Type B pancreatic cell (in vitro differentiated cells): ENCODE data around the gene SETBP1. TPM values are rescaled to one million over a fixed set of nuclear protein-coding genes. Genes with fewer than 3 reads are reported as not detected.

Source experiments
- DNase-seq: peaks from one replicate; pipeline ENCODE4 v3.0.0; 2021; ENCODE audit warnings: mixed read lengths; ENCODE audit not compliant: unreplicated experiment; ENCODE audit errors: extremely low spot score
- H3K27ac Mint-ChIP-seq: 2 replicates; pipeline ENCODE4 v1.8.0; 2021; ENCODE audit warnings: mild to moderate bottlenecking, mixed read lengths
- H3K27me3 Mint-ChIP-seq: 2 replicates; pipeline ENCODE4 v1.8.0; 2021; ENCODE audit warnings: mixed read lengths
- H3K36me3 Mint-ChIP-seq: 2 replicates; pipeline ENCODE4 v1.8.0; 2021; ENCODE audit warnings: mixed read lengths
- H3K4me1 Mint-ChIP-seq: one replicate; pipeline ENCODE4 v1.8.0; 2021; ENCODE audit warnings: mixed read lengths; ENCODE audit not compliant: unreplicated experiment
- H3K4me3 Mint-ChIP-seq: 2 replicates; pipeline ENCODE4 v1.8.0; 2021; ENCODE audit warnings: mild to moderate bottlenecking, mixed read lengths
- H3K9me3 Mint-ChIP-seq: 2 replicates; pipeline ENCODE4 v1.8.0; 2021; ENCODE audit warnings: mixed read lengths
- CTCF ChIP-seq: fragments of 200-600 bp; sonication (generic); conservative IDR thresholded peaks from 2 replicates; pipeline ENCODE4 v1.5.0; 2021; ENCODE audit warnings: antibody characterized with exemption, mild to moderate bottlenecking
- total RNA-seq: library from RNA; stranded (reverse); gene quantifications from 2 replicates; pipeline ENCODE4 v1.2.1, GENCODE V29; 2021; ENCODE audit warnings: low replicate concordance

SETBP1 gene
- total RNA-seq, 1 donor from 2014 or later: 62.7 TPM

GRCh38 chr18:45009756-45010155 is 329.1 kb downstream of the SETBP1 start:
- peaks cover 36% of the 10 kb centered on the region for H3K4me1 Mint-ChIP-seq
- H3K27me3 Mint-ChIP-seq: no peaks in the 10 kb centered on the region
- H3K9me3 Mint-ChIP-seq: peaks cover 8% of the 10 kb centered on the region
- no peak overlapping the region for H3K4me3 Mint-ChIP-seq
- peak overlapping the region; percentile 54 for H3K27ac Mint-ChIP-seq
- peaks cover 20% of the 10 kb centered on the region for H3K36me3 Mint-ChIP-seq
- DNase-seq: no peak
- no peak for TF ChIP-seq CTCF

- Mint-ChIP-seq H3K4me3 (no peak overlapping the region), H3K9me3 (peaks cover 4% of the 10 kb centered on the region), H3K27me3 (no peaks in the 10 kb centered on the region), H3K36me3 (peaks cover 4% of the 10 kb centered on the region), H3K4me1 (peaks cover 57% of the 10 kb centered on the region), H3K27ac (no peak overlapping the region)
- DNase-seq: no peak
- no peak for TF ChIP-seq CTCF
These were observed 331.6 kb downstream of the SETBP1 start for GRCh38 chr18:45012286-45012685.

GRCh38 chr18:45014047-45014501 is 333.4 kb downstream of the SETBP1 start:
- Mint-ChIP-seq H3K4me1 (peaks cover 62% of the 10 kb centered on the region), H3K9me3 (no peaks in the 10 kb centered on the region), H3K36me3 (peaks cover 7% of the 10 kb centered on the region), H3K27ac (no peak overlapping the region), H3K27me3 (no peaks in the 10 kb centered on the region), H3K4me3 (no peak overlapping the region)
- TF ChIP-seq CTCF: peak; percentile 47
- DNase-seq: no peak

GRCh38 chr18:45015788-45016128 is 335.1 kb downstream of the SETBP1 start:
- no peaks in the 10 kb centered on the region for H3K9me3 Mint-ChIP-seq
- H3K4me3 Mint-ChIP-seq: no peak overlapping the region
- peaks cover 55% of the 10 kb centered on the region for H3K4me1 Mint-ChIP-seq

GRCh38 chr18:45019469-45019868 is 338.8 kb downstream of the SETBP1 start:
- TF ChIP-seq CTCF: no peak
- Mint-ChIP-seq H3K36me3 (peaks cover 7% of the 10 kb centered on the region), H3K27ac (no peak overlapping the region), H3K4me1 (peaks cover 44% of the 10 kb centered on the region), H3K27me3 (no peaks in the 10 kb centered on the region), H3K4me3 (no peak overlapping the region), H3K9me3 (no peaks in the 10 kb centered on the region)
- DNase-seq: no peak

More at GRCh38 chr18:45015788-45016128, 335.1 kb downstream of the SETBP1 start:
- DNase-seq: no peak
- Mint-ChIP-seq H3K27me3 (no peaks in the 10 kb centered on the region), H3K36me3 (peaks cover 7% of the 10 kb centered on the region), H3K27ac (peak overlapping the region; percentile 77)
- TF ChIP-seq CTCF: no peak

- no peak for DNase-seq
- no peak for TF ChIP-seq CTCF
- peaks cover 7% of the 10 kb centered on the region for H3K36me3 Mint-ChIP-seq
- no peaks in the 10 kb centered on the region for H3K9me3 Mint-ChIP-seq
- no peaks in the 10 kb centered on the region for H3K27me3 Mint-ChIP-seq
- H3K4me1 Mint-ChIP-seq: peaks cover 18% of the 10 kb centered on the region
- no peak overlapping the region for H3K27ac Mint-ChIP-seq
- H3K4me3 Mint-ChIP-seq: no peak overlapping the region
These were observed 342.8 kb downstream of the SETBP1 start for GRCh38 chr18:45023519-45023918.
